Astrocyte of the spinal cord (primary cell): ENCODE measurements around the gene HELZ.

Experiments
- DNase-seq: peaks from one replicate; pipeline ENCODE4 v3.0.0; 2011; ENCODE audit warnings: low read depth, low spot score
- H3K4me3 ChIP-seq: 2 replicates; pipeline ENCODE4 v1.5.1; 2011; ENCODE audit warnings: low read depth, mild to moderate bottlenecking, low read length, moderate library complexity
- in situ Hi-C: cut with HindIII; loops from 2 replicates; pipeline ENCODE4 v1.10.0; 2017; ENCODE audit warnings: low sequenced_read_pairs
- TF ChIP-seq, protein P1 (sequence below): IDR thresholded peaks from 2 replicates; pipeline ENCODE4 v1.5.1; 2012; ENCODE audit warnings: low read depth, mild to moderate bottlenecking, low read length, inconsistent platforms

HELZ gene

DNA sequence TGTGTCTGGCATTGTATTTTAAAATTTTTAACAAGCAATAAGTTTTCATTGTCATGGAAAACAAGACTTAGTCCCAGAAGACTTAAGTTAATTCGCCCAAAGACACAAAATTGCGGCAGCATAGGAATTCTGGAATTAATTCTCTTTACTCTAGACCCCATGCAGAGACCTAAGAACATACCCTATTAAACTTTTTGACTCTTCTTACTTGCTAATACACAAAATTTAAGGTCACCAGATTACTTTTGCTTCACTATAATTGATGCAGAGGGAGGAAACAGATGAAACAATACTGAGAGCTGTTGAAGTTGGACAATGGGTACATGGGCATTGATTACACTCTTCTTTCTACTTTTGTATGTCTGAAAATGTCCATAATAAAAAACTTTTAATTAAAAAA, 12.6 kb downstream of the HELZ start:
- in situ Hi-C loops, result no loop called here
- TF ChIP-seq, protein P1, sequence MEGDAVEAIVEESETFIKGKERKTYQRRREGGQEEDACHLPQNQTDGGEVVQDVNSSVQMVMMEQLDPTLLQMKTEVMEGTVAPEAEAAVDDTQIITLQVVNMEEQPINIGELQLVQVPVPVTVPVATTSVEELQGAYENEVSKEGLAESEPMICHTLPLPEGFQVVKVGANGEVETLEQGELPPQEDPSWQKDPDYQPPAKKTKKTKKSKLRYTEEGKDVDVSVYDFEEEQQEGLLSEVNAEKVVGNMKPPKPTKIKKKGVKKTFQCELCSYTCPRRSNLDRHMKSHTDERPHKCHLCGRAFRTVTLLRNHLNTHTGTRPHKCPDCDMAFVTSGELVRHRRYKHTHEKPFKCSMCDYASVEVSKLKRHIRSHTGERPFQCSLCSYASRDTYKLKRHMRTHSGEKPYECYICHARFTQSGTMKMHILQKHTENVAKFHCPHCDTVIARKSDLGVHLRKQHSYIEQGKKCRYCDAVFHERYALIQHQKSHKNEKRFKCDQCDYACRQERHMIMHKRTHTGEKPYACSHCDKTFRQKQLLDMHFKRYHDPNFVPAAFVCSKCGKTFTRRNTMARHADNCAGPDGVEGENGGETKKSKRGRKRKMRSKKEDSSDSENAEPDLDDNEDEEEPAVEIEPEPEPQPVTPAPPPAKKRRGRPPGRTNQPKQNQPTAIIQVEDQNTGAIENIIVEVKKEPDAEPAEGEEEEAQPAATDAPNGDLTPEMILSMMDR, result no peak
- no peak for DNase-seq
- no peak overlapping the region for H3K4me3 ChIP-seq

- in situ Hi-C loops, result no loop called here
Measured at GRCh38 chr17:67229109-67229955, 15.7 kb downstream of the HELZ start.

GRCh38 chr17:67227488-67227887, 17.5 kb downstream of the HELZ start:
- in situ Hi-C loops, result no loop called here

More at GRCh38 chr17:67229109-67229955, 15.7 kb downstream of the HELZ start:
- no peak overlapping the region for H3K4me3 ChIP-seq
- TF ChIP-seq, protein P1, result no peak
- no peak for DNase-seq

DNA sequence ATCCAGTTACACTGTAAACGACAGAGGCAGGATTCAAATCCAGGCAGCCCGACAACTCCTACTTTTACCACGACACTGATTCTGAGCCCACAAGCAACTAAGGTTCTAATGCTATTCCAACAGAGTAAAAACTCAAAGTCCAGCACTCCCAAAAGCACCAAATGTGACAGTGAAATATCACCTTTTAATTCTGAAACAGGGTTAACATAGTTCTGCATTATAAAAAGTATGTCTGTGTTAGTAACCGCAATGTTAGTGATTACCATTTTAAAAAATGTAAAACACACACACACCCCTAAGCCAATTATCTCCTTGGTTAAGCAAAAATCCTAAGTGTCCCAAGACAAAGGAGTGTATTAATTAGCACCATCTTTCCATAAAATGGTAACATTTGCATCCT, 19.7 kb downstream of the HELZ start:
- in situ Hi-C loops, result no loop called here
- TF ChIP-seq, protein P1, result no peak
- H3K4me3 ChIP-seq, result no peak overlapping the region
- DNase-seq, result no peak

More at GRCh38 chr17:67227488-67227887, 17.5 kb downstream of the HELZ start:
- TF ChIP-seq, protein P1, result no peak
- H3K4me3 ChIP-seq, result no peak overlapping the region
- no peak for DNase-seq

DNA sequence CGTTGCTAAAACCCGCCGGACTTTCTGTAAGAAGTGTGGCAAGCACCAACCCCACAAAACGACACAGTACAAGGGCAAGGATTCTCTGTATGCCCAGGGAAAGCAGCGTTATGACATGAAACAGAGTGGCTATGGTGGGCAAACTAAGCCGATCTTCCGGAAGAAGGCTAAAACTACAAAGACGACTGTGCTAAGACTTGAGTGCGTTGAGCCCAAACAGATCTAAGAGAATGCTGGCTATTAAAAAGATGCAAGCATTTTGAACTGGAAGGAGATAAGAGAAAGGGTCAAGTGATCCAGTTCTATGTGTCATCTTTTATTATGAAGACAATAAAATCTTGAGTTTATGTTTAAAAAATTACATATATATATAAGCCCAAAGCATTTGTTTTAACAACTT, 20.3 kb downstream of the HELZ start:
- TF ChIP-seq, protein P1, result no peak
- no peak overlapping the region for H3K4me3 ChIP-seq
- DNase-seq, result no peak
- in situ Hi-C loops, result no loop called here

- in situ Hi-C loops, result no loop called here
- DNase-seq, result no peak
- no peak overlapping the region for H3K4me3 ChIP-seq
- TF ChIP-seq, protein P1, result no peak
Measured at GRCh38 chr17:67223924-67224323, 21.1 kb downstream of the HELZ start.
